Keratinocyte (primary cell): Measurements from ENCODE around the gene KRTAP4-9. TPM values are rescaled to one million over a fixed set of nuclear protein-coding genes. Genes with fewer than 3 reads are reported as not detected.
A peak's percentile ranks its signal among the peaks of the same experiment; 100 is the strongest.
"Not testable (repeated sequence)": the region's sequence is repeated elsewhere in the genome, so short reads cannot be mapped to it uniquely, and the experiment has no call there.

Experiments
- DNase-seq: peaks from one replicate; pipeline ENCODE4 v3.0.0-alpha.2; 2011; ENCODE audit warnings: low read depth, missing footprints, low spot score
- FAIRE-seq: peaks from 2 replicates; lab custom pipeline; 2011; peaks lifted over from hg19 to GRCh38; lab: Jason Lieb, UNC
- H2AFZ ChIP-seq: 2 replicates; pipeline ENCODE4 v1.6.0; 2012; ENCODE audit warnings: low read length, control low read depth, inconsistent platforms; ENCODE audit not compliant: control insufficient read depth
- H3K27ac ChIP-seq: 2 replicates; pipeline ENCODE4 v1.5.1; 2011; ENCODE audit warnings: low read length; ENCODE audit not compliant: control insufficient read depth, insufficient read depth
- H3K27me3 ChIP-seq: 3 replicates; pipeline ENCODE4 v1.6.0; 2011; ENCODE audit warnings: low read length; ENCODE audit not compliant: control insufficient read depth, insufficient read depth; ENCODE audit errors: extremely low read depth
- H3K36me3 ChIP-seq, 2 experiments: 2 replicates in 1 of 2; 3 replicates in 1 of 2; pipeline ENCODE4 v1.5.1; 2011; ENCODE audit warnings: low read length in 2 of 2, mild to moderate bottlenecking in 1 of 2; ENCODE audit not compliant: control insufficient read depth in 2 of 2, insufficient read depth in 2 of 2; ENCODE audit errors: extremely low read depth in 1 of 2
- H3K4me1 ChIP-seq: 3 replicates; pipeline ENCODE4 v1.5.1; 2011; ENCODE audit warnings: low read length; ENCODE audit not compliant: control insufficient read depth, insufficient read depth; ENCODE audit errors: extremely low read depth
- H3K4me2 ChIP-seq: 3 replicates; pipeline ENCODE4 v1.6.0; 2011; ENCODE audit warnings: low read depth, low read length; ENCODE audit not compliant: control insufficient read depth, insufficient read depth; ENCODE audit errors: extremely low read depth
- H3K4me3 ChIP-seq, 3 experiments: fragments of 200-600 bp in 1 of 3; sonication (generic) in 1 of 3; 2 replicates in 2 of 3; 3 replicates in 1 of 3; pipeline ENCODE4 v1.5.1; 2011 to 2016; ENCODE audit warnings: low read length in 3 of 3, mild to moderate bottlenecking in 3 of 3, control low read depth in 2 of 3, inconsistent platforms in 1 of 3, low read depth in 1 of 3, mixed read lengths in 1 of 3, mixed run types in 1 of 3, moderate library complexity in 1 of 3; ENCODE audit not compliant: control insufficient read depth in 2 of 3, insufficient read depth in 2 of 3; ENCODE audit errors: extremely low read depth in 1 of 3
- H3K79me2 ChIP-seq: 2 replicates; pipeline ENCODE4 v1.6.0; 2012; ENCODE audit warnings: low read length; ENCODE audit not compliant: control insufficient read depth, insufficient read depth
- H3K9ac ChIP-seq: 3 replicates; pipeline ENCODE4 v1.6.0; 2011; ENCODE audit warnings: low read length; ENCODE audit not compliant: control insufficient read depth, insufficient read depth; ENCODE audit errors: extremely low read depth
- H3K9me1 ChIP-seq: 3 replicates; pipeline ENCODE4 v1.6.0; 2011; ENCODE audit warnings: low read length; ENCODE audit not compliant: control insufficient read depth, insufficient read depth; ENCODE audit errors: extremely low read depth
- H3K9me3 ChIP-seq: 2 replicates; pipeline ENCODE4 v1.5.1; 2012; ENCODE audit warnings: low read depth, low read length; ENCODE audit not compliant: control insufficient read depth
- H4K20me1 ChIP-seq: 3 replicates; pipeline ENCODE4 v1.6.0; 2011; ENCODE audit warnings: low read length; ENCODE audit not compliant: control insufficient read depth, insufficient read depth; ENCODE audit errors: extremely low read depth
- CTCF ChIP-seq, 3 experiments: IDR thresholded peaks in 1 of 3; conservative IDR thresholded peaks in 1 of 3; optimal IDR thresholded peaks in 1 of 3; 2 replicates in 2 of 3; 3 replicates in 1 of 3; pipeline versions ENCODE3 to v1.5.1; 2011; ENCODE audit warnings: low read length in 3 of 3, mild to moderate bottlenecking in 3 of 3, moderate library complexity in 2 of 3, control low read depth in 1 of 3, inconsistent platforms in 1 of 3; ENCODE audit not compliant: insufficient read depth in 2 of 3; ENCODE audit errors: extremely low read depth in 1 of 3
- EZH2 ChIP-seq: IDR thresholded peaks from one replicate; pipeline ENCODE4 v1.6.1; 2012; ENCODE audit warnings: inconsistent platforms, mild to moderate bottlenecking, low read length, moderate library complexity
- dilution Hi-C: fragments of 300-500 bp; cut with MboI; formaldehyde crosslinking; loops from one replicate; pipeline ENCODE4 v1.7.0; 2020; ENCODE audit warnings: low sequenced_read_pairs; ENCODE audit not compliant: extremely low pct_ligation_motif_present
- polyA plus RNA-seq, 5 experiments: library from polyadenylated mRNA; depleted of rRNA in 3 of 5; stranded (reverse) in 3 of 5; stranded (forward) in 1 of 5; unstranded in 1 of 5; fragments of >200 nt; gene quantifications; 1 replicate in 1 of 5; 2 replicates in 3 of 5; 3 replicates in 1 of 5; pipeline versions ENCODE4 v1.2.1 to v1.2.3, GENCODE V29; 2011 to 2012; ENCODE audit warnings: missing spikeins in 2 of 5, low read depth in 1 of 5, low replicate concordance in 1 of 5

Gene KRTAP4-9
- polyA plus RNA-seq, 1 donor (not counting 4 experiments of a cell fraction or from before 2014, with no cell fraction given): not detected

- H3K9me3 ChIP-seq: no peaks in the 10 kb centered on the region
- H4K20me1 ChIP-seq: no peaks in the 10 kb centered on the region
- H3K9me1 ChIP-seq: no peaks in the 10 kb centered on the region
- H3K4me1 ChIP-seq: peaks cover 18% of the 10 kb centered on the region
- no peak overlapping the region for H3K4me2 ChIP-seq
- no peak overlapping the region for H2AFZ ChIP-seq
- no peaks in the 10 kb centered on the region for H3K79me2 ChIP-seq
- dilution Hi-C loops: no loop called here
- no peaks in the 10 kb centered on the region for H3K36me3 ChIP-seq
- TF ChIP-seq CTCF (optimal IDR thresholded peaks at IDR 0.05 in 1 of 3, IDR thresholded peaks at IDR 0.05 in 1 of 3, conservative IDR thresholded peaks at IDR 0.05 in 1 of 3; ENCODE audit: extremely low read depth in 1 of 3, insufficient read depth in 2 of 3, low read length in 3 of 3) (no peak), EZH2 (no peak)
- peak; percentile 71 for FAIRE-seq
- DNase-seq: no peak
- no peak overlapping the region for H3K27ac ChIP-seq
- no peak overlapping the region for H3K9ac ChIP-seq
- H3K4me3 ChIP-seq: no peak overlapping the region
- no peaks in the 10 kb centered on the region for H3K27me3 ChIP-seq
Observed at GRCh38 chr17:41118721-41119120, 13.5 kb downstream of the KRTAP4-9 start.

GRCh38 chr17:41119696-41120690 lies 14.8 kb downstream of the KRTAP4-9 start:
- H4K20me1 ChIP-seq, H2AFZ ChIP-seq, H3K4me2 ChIP-seq, H3K9ac ChIP-seq, H3K27ac ChIP-seq, H3K79me2 ChIP-seq, H3K36me3 ChIP-seq, DNase-seq, H3K9me1 ChIP-seq, H3K9me3 ChIP-seq, dilution Hi-C loops, H3K27me3 ChIP-seq, H3K4me3 ChIP-seq: not testable (repeated sequence)
- peaks cover 18% of the 10 kb centered on the region for H3K4me1 ChIP-seq
- FAIRE-seq: peak; percentile 89
